A549 (cell line): ENCODE data around the gene SLC25A11.

Experiments
- CHD2 ChIP-seq: fragments of 150-350 bp; IDR thresholded peaks from 2 replicates; pipeline ENCODE4 v1.6.1; 2014; ENCODE audit warnings: low read length; ENCODE audit not compliant: partially characterized antibody
- MYC ChIP-seq: IDR thresholded peaks from 2 replicates; pipeline ENCODE4 v1.6.1; 2012; ENCODE audit warnings: mild to moderate bottlenecking, inconsistent platforms, low read length, improper control_type of control experiment, borderline replicate concordance
- TF ChIP-seq, protein P1 (sequence below): fragments of 200-600 bp; sonication (generic); IDR thresholded peaks from 2 replicates; pipeline ENCODE4 v1.6.1; 2016; ENCODE audit warnings: antibody characterized with exemption, mild to moderate bottlenecking, moderate library complexity
- TF ChIP-seq, protein P2 (sequence below): fragments of >200 bp; sonication (Bioruptor Twin); formaldehyde crosslinking; IDR thresholded peaks from 3 replicates; pipeline ENCODE4 v1.5.1; 2016
- TF ChIP-seq, protein P3 (sequence below): fragments of 250-450 bp; sonication (Bioruptor Pico); IDR thresholded peaks from 2 replicates; pipeline ENCODE4 v1.5.0; 2021; ENCODE audit warnings: mild to moderate bottlenecking, moderate library complexity, borderline replicate concordance

DNA sequence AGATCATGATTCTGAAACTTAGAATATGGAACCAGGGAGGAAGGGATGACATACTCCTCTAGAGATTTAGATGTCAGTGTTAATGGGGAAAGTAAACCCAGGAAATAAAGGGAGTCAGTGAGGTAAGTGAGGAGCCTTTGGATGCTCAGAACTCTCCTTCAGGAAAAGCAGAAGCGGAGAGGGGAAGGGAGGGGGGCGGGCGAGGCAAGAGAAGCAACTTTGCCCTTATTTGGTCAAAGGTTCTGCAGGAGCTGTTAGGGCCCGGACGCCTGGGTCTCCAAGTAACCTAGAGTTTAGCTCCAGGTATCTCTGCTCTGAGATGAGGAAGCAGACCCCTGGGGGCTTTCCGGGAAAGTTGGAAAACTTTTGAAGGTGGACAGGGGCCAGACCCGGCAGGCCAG lies 7.2 kb upstream of the SLC25A11 start:
- TF ChIP-seq, protein P1, sequence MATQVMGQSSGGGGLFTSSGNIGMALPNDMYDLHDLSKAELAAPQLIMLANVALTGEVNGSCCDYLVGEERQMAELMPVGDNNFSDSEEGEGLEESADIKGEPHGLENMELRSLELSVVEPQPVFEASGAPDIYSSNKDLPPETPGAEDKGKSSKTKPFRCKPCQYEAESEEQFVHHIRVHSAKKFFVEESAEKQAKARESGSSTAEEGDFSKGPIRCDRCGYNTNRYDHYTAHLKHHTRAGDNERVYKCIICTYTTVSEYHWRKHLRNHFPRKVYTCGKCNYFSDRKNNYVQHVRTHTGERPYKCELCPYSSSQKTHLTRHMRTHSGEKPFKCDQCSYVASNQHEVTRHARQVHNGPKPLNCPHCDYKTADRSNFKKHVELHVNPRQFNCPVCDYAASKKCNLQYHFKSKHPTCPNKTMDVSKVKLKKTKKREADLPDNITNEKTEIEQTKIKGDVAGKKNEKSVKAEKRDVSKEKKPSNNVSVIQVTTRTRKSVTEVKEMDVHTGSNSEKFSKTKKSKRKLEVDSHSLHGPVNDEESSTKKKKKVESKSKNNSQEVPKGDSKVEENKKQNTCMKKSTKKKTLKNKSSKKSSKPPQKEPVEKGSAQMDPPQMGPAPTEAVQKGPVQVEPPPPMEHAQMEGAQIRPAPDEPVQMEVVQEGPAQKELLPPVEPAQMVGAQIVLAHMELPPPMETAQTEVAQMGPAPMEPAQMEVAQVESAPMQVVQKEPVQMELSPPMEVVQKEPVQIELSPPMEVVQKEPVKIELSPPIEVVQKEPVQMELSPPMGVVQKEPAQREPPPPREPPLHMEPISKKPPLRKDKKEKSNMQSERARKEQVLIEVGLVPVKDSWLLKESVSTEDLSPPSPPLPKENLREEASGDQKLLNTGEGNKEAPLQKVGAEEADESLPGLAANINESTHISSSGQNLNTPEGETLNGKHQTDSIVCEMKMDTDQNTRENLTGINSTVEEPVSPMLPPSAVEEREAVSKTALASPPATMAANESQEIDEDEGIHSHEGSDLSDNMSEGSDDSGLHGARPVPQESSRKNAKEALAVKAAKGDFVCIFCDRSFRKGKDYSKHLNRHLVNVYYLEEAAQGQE: no peak
- TF ChIP-seq, protein P2, sequence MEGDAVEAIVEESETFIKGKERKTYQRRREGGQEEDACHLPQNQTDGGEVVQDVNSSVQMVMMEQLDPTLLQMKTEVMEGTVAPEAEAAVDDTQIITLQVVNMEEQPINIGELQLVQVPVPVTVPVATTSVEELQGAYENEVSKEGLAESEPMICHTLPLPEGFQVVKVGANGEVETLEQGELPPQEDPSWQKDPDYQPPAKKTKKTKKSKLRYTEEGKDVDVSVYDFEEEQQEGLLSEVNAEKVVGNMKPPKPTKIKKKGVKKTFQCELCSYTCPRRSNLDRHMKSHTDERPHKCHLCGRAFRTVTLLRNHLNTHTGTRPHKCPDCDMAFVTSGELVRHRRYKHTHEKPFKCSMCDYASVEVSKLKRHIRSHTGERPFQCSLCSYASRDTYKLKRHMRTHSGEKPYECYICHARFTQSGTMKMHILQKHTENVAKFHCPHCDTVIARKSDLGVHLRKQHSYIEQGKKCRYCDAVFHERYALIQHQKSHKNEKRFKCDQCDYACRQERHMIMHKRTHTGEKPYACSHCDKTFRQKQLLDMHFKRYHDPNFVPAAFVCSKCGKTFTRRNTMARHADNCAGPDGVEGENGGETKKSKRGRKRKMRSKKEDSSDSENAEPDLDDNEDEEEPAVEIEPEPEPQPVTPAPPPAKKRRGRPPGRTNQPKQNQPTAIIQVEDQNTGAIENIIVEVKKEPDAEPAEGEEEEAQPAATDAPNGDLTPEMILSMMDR: no peak
- TF ChIP-seq, protein P3, sequence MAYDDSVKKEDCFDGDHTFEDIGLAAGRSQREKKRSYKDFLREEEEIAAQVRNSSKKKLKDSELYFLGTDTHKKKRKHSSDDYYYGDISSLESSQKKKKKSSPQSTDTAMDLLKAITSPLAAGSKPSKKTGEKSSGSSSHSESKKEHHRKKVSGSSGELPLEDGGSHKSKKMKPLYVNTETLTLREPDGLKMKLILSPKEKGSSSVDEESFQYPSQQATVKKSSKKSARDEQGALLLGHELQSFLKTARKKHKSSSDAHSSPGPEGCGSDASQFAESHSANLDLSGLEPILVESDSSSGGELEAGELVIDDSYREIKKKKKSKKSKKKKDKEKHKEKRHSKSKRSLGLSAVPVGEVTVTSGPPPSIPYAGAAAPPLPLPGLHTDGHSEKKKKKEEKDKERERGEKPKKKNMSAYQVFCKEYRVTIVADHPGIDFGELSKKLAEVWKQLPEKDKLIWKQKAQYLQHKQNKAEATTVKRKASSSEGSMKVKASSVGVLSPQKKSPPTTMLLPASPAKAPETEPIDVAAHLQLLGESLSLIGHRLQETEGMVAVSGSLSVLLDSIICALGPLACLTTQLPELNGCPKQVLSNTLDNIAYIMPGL: no peak
- no peak for TF ChIP-seq MYC
- no peak for TF ChIP-seq CHD2
